Calu3 (cell line): ENCODE results near the gene TNC. TPM values are rescaled to one million over a fixed set of nuclear protein-coding genes. Genes with fewer than 3 reads are reported as not detected.
A peak's percentile ranks its signal among the peaks of the same experiment; 100 is the strongest.

ENCODE experiments used
- BruUV-seq: library from RNA; stranded (reverse); fragments of 400-500 nt; replicated peaks from 2 replicates; lab custom pipeline; 2021; lab: Mats Ljungman, UMichigan
- CTCF ChIA-PET: fragments of 300-600 bp; sonication (Branson Sonifier 250); formaldehyde crosslinking; loops from one replicate; lab custom pipeline; 2022; ENCODE audit warnings: antibody characterized with exemption; lab: Charles Lee
- DNase-seq: peaks from one replicate; pipeline ENCODE4 v3.0.0; 2022
- H3K27ac Mint-ChIP-seq: one replicate; pipeline ENCODE4 v1.8.0; 2022; ENCODE audit warnings: mixed read lengths; ENCODE audit not compliant: unreplicated experiment
- H3K27me3 Mint-ChIP-seq: one replicate; pipeline ENCODE4 v1.8.0; 2022; ENCODE audit warnings: mixed read lengths; ENCODE audit not compliant: unreplicated experiment
- H3K36me3 Mint-ChIP-seq: one replicate; pipeline ENCODE4 v1.8.0; 2022; ENCODE audit warnings: mild to moderate bottlenecking, moderate library complexity, mixed read lengths; ENCODE audit not compliant: insufficient read depth, unreplicated experiment
- H3K4me1 Mint-ChIP-seq: one replicate; pipeline ENCODE4 v1.8.0; 2022; ENCODE audit warnings: mild to moderate bottlenecking, low read depth, mixed read lengths; ENCODE audit not compliant: unreplicated experiment
- H3K4me3 Mint-ChIP-seq: one replicate; pipeline ENCODE4 v1.8.0; 2022; ENCODE audit warnings: mild to moderate bottlenecking, low read depth, moderate library complexity, mixed read lengths; ENCODE audit not compliant: unreplicated experiment
- H3K9me3 Mint-ChIP-seq: one replicate; pipeline ENCODE4 v1.8.0; 2022; ENCODE audit warnings: low read depth, mixed read lengths; ENCODE audit not compliant: unreplicated experiment
- CTCF ChIP-seq: fragments of 200-600 bp; IDR thresholded peaks from one replicate; pipeline ENCODE4 v1.8.0; 2022; ENCODE audit warnings: antibody characterized with exemption; ENCODE audit not compliant: unreplicated experiment
- intact Hi-C: fragments of 100-400 bp; cut with micrococcal nuclease; formaldehyde crosslinking; loops from one replicate; pipeline ENCODE4 v1.10.0; 2022; ENCODE audit not compliant: unreplicated experiment
- total RNA-seq: library from RNA; stranded (reverse); gene quantifications from 2 replicates; pipeline ENCODE4 v1.2.3, GENCODE V29; 2022

TNC gene
- total RNA-seq, 1 experiment from 2014 or later, result 1.0 TPM

GRCh38 chr9:115012486-115012885, 105.5 kb downstream of the TNC start:
- TF ChIP-seq CTCF, result no peak
- Mint-ChIP-seq H3K4me3 (no peak overlapping the region), H3K27ac (no peak overlapping the region), H3K27me3 (peaks cover 46% of the 10 kb centered on the region), H3K36me3 (no peaks in the 10 kb centered on the region), H3K4me1 (no peaks in the 10 kb centered on the region), H3K9me3 (no peaks in the 10 kb centered on the region)
- no TSS peak for BruUV-seq
- intact Hi-C loops, result loop anchor here (10.0 kb wide), 1 partner anchor 608 kb away; no protein-coding TSS in a partner anchor
- CTCF ChIA-PET, result no interaction called here
- no peak for DNase-seq

DNA sequence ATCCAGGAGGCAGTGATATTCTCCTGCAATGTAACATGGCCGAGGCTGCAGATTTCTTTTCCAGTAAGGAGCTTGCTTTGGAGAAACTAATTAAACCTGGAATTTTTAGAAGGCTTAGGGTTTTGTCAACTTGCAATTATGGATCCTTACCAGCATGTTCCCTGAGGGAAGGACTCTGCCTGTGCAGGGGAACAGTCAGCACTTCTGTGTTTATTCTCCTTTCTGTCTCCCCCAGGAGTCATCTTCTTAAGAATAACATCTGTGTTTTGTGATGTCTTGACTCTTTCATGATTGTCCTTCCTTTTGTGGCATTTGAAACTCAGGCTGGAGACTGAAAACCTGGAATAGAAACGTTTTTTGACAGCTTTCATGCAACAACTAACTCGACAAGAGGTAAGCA, 107.1 kb downstream of the TNC start:
- H3K4me3 Mint-ChIP-seq, result no peak overlapping the region
- no peak for DNase-seq
- no peaks in the 10 kb centered on the region for H3K36me3 Mint-ChIP-seq
- no TSS peak for BruUV-seq
- intact Hi-C loops, result loop anchor here (10.0 kb wide), 1 partner anchor 606 kb away; no protein-coding TSS in a partner anchor
- no peaks in the 10 kb centered on the region for H3K4me1 Mint-ChIP-seq
- peaks cover 37% of the 10 kb centered on the region for H3K27me3 Mint-ChIP-seq
- no peaks in the 10 kb centered on the region for H3K9me3 Mint-ChIP-seq
- H3K27ac Mint-ChIP-seq, result no peak overlapping the region
- CTCF ChIA-PET, result no interaction called here
- no peak for TF ChIP-seq CTCF

GRCh38 chr9:115008536-115009270, 109.3 kb downstream of the TNC start:
- BruUV-seq, result no TSS peak
- no peak for TF ChIP-seq CTCF
- no peaks in the 10 kb centered on the region for H3K9me3 Mint-ChIP-seq

DNA sequence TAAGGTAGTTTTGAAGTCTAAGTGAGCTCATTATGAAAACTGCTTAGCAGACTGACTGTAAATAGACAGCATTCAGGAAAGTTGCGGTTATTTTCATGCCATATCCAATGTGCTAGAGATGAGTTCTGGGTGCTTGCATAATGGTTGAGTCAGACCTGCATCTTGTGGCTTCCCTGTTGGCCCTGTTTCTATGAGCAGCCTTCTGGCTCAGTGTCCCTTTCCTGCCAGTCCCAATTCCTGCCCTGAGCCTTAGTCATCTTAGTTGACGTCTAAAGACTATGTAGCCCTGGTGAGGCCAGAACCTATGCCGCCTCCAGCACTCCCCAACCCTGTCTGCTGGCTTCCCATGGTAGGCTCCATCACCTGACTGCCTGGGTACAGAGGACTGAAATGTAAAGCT, 111.3 kb downstream of the TNC start:
- TF ChIP-seq CTCF, result no peak
- no peaks in the 10 kb centered on the region for H3K4me1 Mint-ChIP-seq
- BruUV-seq, result no TSS peak
- H3K36me3 Mint-ChIP-seq, result no peaks in the 10 kb centered on the region
- DNase-seq, result no peak
- H3K27ac Mint-ChIP-seq, result no peak overlapping the region
- intact Hi-C loops, result no loop called here
- peaks cover 28% of the 10 kb centered on the region for H3K27me3 Mint-ChIP-seq
- H3K4me3 Mint-ChIP-seq, result no peak overlapping the region
- H3K9me3 Mint-ChIP-seq, result no peaks in the 10 kb centered on the region
- CTCF ChIA-PET, result no interaction called here

More at GRCh38 chr9:115008536-115009270, 109.3 kb downstream of the TNC start:
- Mint-ChIP-seq H3K4me3 (no peak overlapping the region), H3K36me3 (no peaks in the 10 kb centered on the region), H3K27me3 (peaks cover 40% of the 10 kb centered on the region), H3K4me1 (no peaks in the 10 kb centered on the region), H3K27ac (no peak overlapping the region)
- DNase-seq, result peak; percentile 24
- CTCF ChIA-PET, result interaction anchor here (0.7 kb wide), 1 partner anchor 328 kb away, joined by 3 read pairs; no protein-coding TSS in a partner anchor
- intact Hi-C loops, result no loop called here
